Activated naive CD4-positive, alpha-beta T cell treated with anti-CD3 and anti-CD28 coated beads, Interleukin-2, amount 10 ng/mL, durations not matched to agents 7 days and 5 days (primary cell): Measurements from ENCODE around the gene VPS45.

Experiments
- CTCF ChIA-PET: fragments of 350-600 bp; sonication (Branson Sonifier 250); formaldehyde crosslinking; loops from one replicate; lab custom pipeline; 2021; ENCODE audit warnings: antibody characterized with exemption; lab: Charles Lee
- DNase-seq: peaks from one replicate; pipeline ENCODE4 v3.0.0-alpha.2; 2020
- H3K27ac Mint-ChIP-seq: one replicate; pipeline ENCODE4 v1.8.0; 2021; ENCODE audit warnings: mild to moderate bottlenecking, moderate library complexity, mixed read lengths
- H3K27me3 Mint-ChIP-seq: one replicate; pipeline ENCODE4 v1.8.0; 2021; ENCODE audit warnings: mild to moderate bottlenecking, mixed read lengths
- H3K36me3 Mint-ChIP-seq: one replicate; pipeline ENCODE4 v1.8.0; 2021; ENCODE audit warnings: mixed read lengths
- H3K4me1 Mint-ChIP-seq: one replicate; pipeline ENCODE4 v1.8.0; 2021; ENCODE audit warnings: mixed read lengths
- H3K4me3 Mint-ChIP-seq: one replicate; pipeline ENCODE4 v1.8.0; 2021; ENCODE audit warnings: mild to moderate bottlenecking, moderate library complexity, mixed read lengths
- H3K9me3 Mint-ChIP-seq: one replicate; pipeline ENCODE4 v1.8.0; 2021; ENCODE audit warnings: mixed read lengths

VPS45 gene

GRCh38 chr1:150162862-150163706 is 95.5 kb downstream of the VPS45 start:
- no peaks in the 10 kb centered on the region for H3K9me3 Mint-ChIP-seq
- H3K27ac Mint-ChIP-seq, result no peak overlapping the region
- no peak for DNase-seq
- peaks cover 71% of the 10 kb centered on the region for H3K4me1 Mint-ChIP-seq
- CTCF ChIA-PET, result interaction anchor here (0.6 to 15.2 kb wide), 8 partner anchors 17 to 202 kb away, joined by 3 to 233 read pairs (median 4); no protein-coding TSS in a partner anchor
- H3K27me3 Mint-ChIP-seq, result no peaks in the 10 kb centered on the region
- H3K4me3 Mint-ChIP-seq, result no peak overlapping the region
- peaks cover 30% of the 10 kb centered on the region for H3K36me3 Mint-ChIP-seq

- CTCF ChIA-PET, result interaction anchor here (1.0 to 15.2 kb wide), 6 partner anchors 9 to 202 kb away, joined by 3 to 233 read pairs (median 10); partner anchors contain the start of gene VPS45
- Mint-ChIP-seq H3K4me3 (no peak overlapping the region), H3K27me3 (no peaks in the 10 kb centered on the region), H3K36me3 (peaks cover 21% of the 10 kb centered on the region), H3K4me1 (peaks cover 61% of the 10 kb centered on the region), H3K27ac (no peak overlapping the region), H3K9me3 (no peaks in the 10 kb centered on the region)
- no peak for DNase-seq
Measured at GRCh38 chr1:150164224-150164623, 96.6 kb downstream of the VPS45 start.

- no peak overlapping the region for H3K4me3 Mint-ChIP-seq
Measured at GRCh38 chr1:150164779-150165178, 97.2 kb downstream of the VPS45 start.

GRCh38 chr1:150165622-150166612 is 98.3 kb downstream of the VPS45 start:
- H3K4me3 Mint-ChIP-seq, result no peak overlapping the region
- H3K36me3 Mint-ChIP-seq, result peaks cover 4% of the 10 kb centered on the region
- peaks cover 44% of the 10 kb centered on the region for H3K4me1 Mint-ChIP-seq
- H3K9me3 Mint-ChIP-seq, result no peaks in the 10 kb centered on the region
- CTCF ChIA-PET, result interaction anchor here (0.7 to 15.2 kb wide), 24 partner anchors 9 to 221 kb away, joined by 3 to 233 read pairs (median 4); partner anchors contain the start of genes PLEKHO1 and VPS45
- H3K27me3 Mint-ChIP-seq, result no peaks in the 10 kb centered on the region
- H3K27ac Mint-ChIP-seq, result no peak overlapping the region
- DNase-seq, result peak; percentile 75

More at GRCh38 chr1:150164779-150165178, 97.2 kb downstream of the VPS45 start:
- Mint-ChIP-seq H3K27me3 (no peaks in the 10 kb centered on the region), H3K9me3 (no peaks in the 10 kb centered on the region), H3K27ac (no peak overlapping the region), H3K36me3 (peaks cover 15% of the 10 kb centered on the region), H3K4me1 (peaks cover 56% of the 10 kb centered on the region)
- CTCF ChIA-PET, result interaction anchor here (0.7 to 15.2 kb wide), 17 partner anchors 9 to 204 kb away, joined by 3 to 233 read pairs (median 5); partner anchors contain the start of genes PLEKHO1 and VPS45
- no peak for DNase-seq

- peak; percentile 69 for DNase-seq
- Mint-ChIP-seq H3K4me3 (no peak overlapping the region), H3K27me3 (no peaks in the 10 kb centered on the region), H3K4me1 (peaks cover 16% of the 10 kb centered on the region), H3K9me3 (no peaks in the 10 kb centered on the region), H3K27ac (no peak overlapping the region), H3K36me3 (no peaks in the 10 kb centered on the region)
- CTCF ChIA-PET, result interaction anchor here (0.6 to 15.2 kb wide), 12 partner anchors 11 to 286 kb away, joined by 3 to 233 read pairs (median 4); partner anchors contain the start of gene VPS45
Measured at GRCh38 chr1:150168960-150169601, 101.5 kb downstream of the VPS45 start.

GRCh38 chr1:150171801-150172200 is 104.2 kb downstream of the VPS45 start:
- Mint-ChIP-seq H3K4me1 (no peaks in the 10 kb centered on the region), H3K27ac (no peak overlapping the region), H3K27me3 (peaks cover under 1% of the 10 kb centered on the region), H3K36me3 (no peaks in the 10 kb centered on the region), H3K9me3 (no peaks in the 10 kb centered on the region), H3K4me3 (no peak overlapping the region)
- CTCF ChIA-PET, result interaction anchor here (1.2 to 2.1 kb wide), 2 partner anchors 15 to 57 kb away, joined by 3 to 11 read pairs; no protein-coding TSS in a partner anchor
- DNase-seq, result no peak

- no peaks in the 10 kb centered on the region for H3K36me3 Mint-ChIP-seq
- peaks cover 6% of the 10 kb centered on the region for H3K27me3 Mint-ChIP-seq
- CTCF ChIA-PET, result no interaction called here
- H3K4me3 Mint-ChIP-seq, result no peak overlapping the region
- no peaks in the 10 kb centered on the region for H3K9me3 Mint-ChIP-seq
- H3K4me1 Mint-ChIP-seq, result no peaks in the 10 kb centered on the region
- H3K27ac Mint-ChIP-seq, result no peak overlapping the region
- no peak for DNase-seq
Measured at GRCh38 chr1:150173141-150173585, 105.6 kb downstream of the VPS45 start.

GRCh38 chr1:150176593-150176992 is 109.0 kb downstream of the VPS45 start:
- H3K27me3 Mint-ChIP-seq, result peaks cover 10% of the 10 kb centered on the region
- H3K27ac Mint-ChIP-seq, result no peak overlapping the region
- CTCF ChIA-PET, result interaction anchor here (0.7 to 1.3 kb wide), 2 partner anchors 10 to 39 kb away, joined by 3 to 5 read pairs; no protein-coding TSS in a partner anchor
- no peaks in the 10 kb centered on the region for H3K4me1 Mint-ChIP-seq
- H3K36me3 Mint-ChIP-seq, result no peaks in the 10 kb centered on the region
- no peak overlapping the region for H3K4me3 Mint-ChIP-seq
- no peak for DNase-seq
- H3K9me3 Mint-ChIP-seq, result no peaks in the 10 kb centered on the region

- Mint-ChIP-seq H3K9me3 (no peaks in the 10 kb centered on the region), H3K27ac (no peak overlapping the region), H3K27me3 (peaks cover 10% of the 10 kb centered on the region), H3K4me1 (no peaks in the 10 kb centered on the region), H3K4me3 (no peak overlapping the region), H3K36me3 (no peaks in the 10 kb centered on the region)
- CTCF ChIA-PET, result interaction anchor here (1.5 kb wide), 1 partner anchor 9 kb away, joined by 3 read pairs; no protein-coding TSS in a partner anchor
- no peak for DNase-seq
Measured at GRCh38 chr1:150178548-150178947, 111.0 kb downstream of the VPS45 start.

- H3K4me1 Mint-ChIP-seq, result no peaks in the 10 kb centered on the region
- no peaks in the 10 kb centered on the region for H3K9me3 Mint-ChIP-seq
- no peak overlapping the region for H3K27ac Mint-ChIP-seq
- H3K36me3 Mint-ChIP-seq, result no peaks in the 10 kb centered on the region
- DNase-seq, result no peak
- CTCF ChIA-PET, result interaction anchor here (0.7 kb wide), 1 partner anchor 17 kb away, joined by 3 read pairs; no protein-coding TSS in a partner anchor
- H3K4me3 Mint-ChIP-seq, result no peak overlapping the region
- peaks cover 10% of the 10 kb centered on the region for H3K27me3 Mint-ChIP-seq
Measured at GRCh38 chr1:150179867-150180266, 112.3 kb downstream of the VPS45 start.

GRCh38 chr1:150180474-150180873 is 112.9 kb downstream of the VPS45 start:
- H3K4me3 Mint-ChIP-seq, result no peak overlapping the region
- CTCF ChIA-PET, result no interaction called here
- no peak overlapping the region for H3K27ac Mint-ChIP-seq

GRCh38 chr1:150182247-150182646 is 114.7 kb downstream of the VPS45 start:
- CTCF ChIA-PET, result no interaction called here
- Mint-ChIP-seq H3K27ac (no peak overlapping the region), H3K36me3 (no peaks in the 10 kb centered on the region), H3K27me3 (peaks cover 9% of the 10 kb centered on the region), H3K4me1 (peaks cover 12% of the 10 kb centered on the region), H3K4me3 (no peak overlapping the region), H3K9me3 (no peaks in the 10 kb centered on the region)
- DNase-seq, result no peak

More at GRCh38 chr1:150180474-150180873, 112.9 kb downstream of the VPS45 start:
- H3K4me1 Mint-ChIP-seq, result no peaks in the 10 kb centered on the region
- DNase-seq, result no peak
- no peaks in the 10 kb centered on the region for H3K9me3 Mint-ChIP-seq
- H3K27me3 Mint-ChIP-seq, result peaks cover 10% of the 10 kb centered on the region
- no peaks in the 10 kb centered on the region for H3K36me3 Mint-ChIP-seq

GRCh38 chr1:150183061-150183460 is 115.5 kb downstream of the VPS45 start:
- Mint-ChIP-seq H3K27me3 (peaks cover 11% of the 10 kb centered on the region), H3K36me3 (no peaks in the 10 kb centered on the region), H3K4me1 (peaks cover 18% of the 10 kb centered on the region), H3K27ac (no peak overlapping the region), H3K9me3 (no peaks in the 10 kb centered on the region), H3K4me3 (no peak overlapping the region)
- CTCF ChIA-PET, result interaction anchor here (0.9 to 1.2 kb wide), 4 partner anchors 11 to 115 kb away, joined by 3 to 4 read pairs (median 4); no protein-coding TSS in a partner anchor
- no peak for DNase-seq
